Activated naive CD4-positive, alpha-beta T cell treated with anti-CD3 and anti-CD28 coated beads, Interleukin-2, amount 50 U/mL, for 16 hours (primary cell): ENCODE results near the gene NLRC3.
"Not testable (repeated sequence)": the region's sequence is repeated elsewhere in the genome, so short reads cannot be mapped to it uniquely, and the experiment has no call there.

Source experiments
- DNase-seq: peaks from one replicate; pipeline ENCODE4 v3.0.0-alpha.2; 2020

The NLRC3 gene

GRCh38 chr16:3577302-3577752 lies at the start of gene NLRC3:
Gene NLRC3 (minus strand): TSS chr16:3577403. CDS start chr16:3565036, 12,367 bp downstream.
- peak; percentile 35 for DNase-seq

- DNase-seq, result no peak
Measured at GRCh38 chr16:3625911-3626732, 48.9 kb upstream of the NLRC3 start.

- no peak for DNase-seq
Measured at GRCh38 chr16:3625331-3625730, 48.1 kb upstream of the NLRC3 start.

GRCh38 chr16:3623642-3624041 lies 46.4 kb upstream of the NLRC3 start:
- DNase-seq, result no peak

GRCh38 chr16:3618769-3619141 lies 41.6 kb upstream of the NLRC3 start:
- no peak for DNase-seq

- no peak for DNase-seq
Measured at GRCh38 chr16:3612510-3613466, 35.6 kb upstream of the NLRC3 start.

GRCh38 chr16:3611146-3611975 lies 34.2 kb upstream of the NLRC3 start, which contains the start of gene SLX4:
Gene SLX4 (minus strand): TSS chr16:3611606. CDS start chr16:3608964, 2,642 bp downstream.
- peak; percentile 90 for DNase-seq

GRCh38 chr16:3610698-3611145 lies 33.5 kb upstream of the NLRC3 start:
- no peak for DNase-seq

GRCh38 chr16:3609895-3610697 lies 32.9 kb upstream of the NLRC3 start:
- DNase-seq, result no peak

- not testable (repeated sequence) for DNase-seq
Measured at GRCh38 chr16:3608976-3609375, 31.8 kb upstream of the NLRC3 start.

GRCh38 chr16:3608069-3608468 lies 30.9 kb upstream of the NLRC3 start:
- DNase-seq, result no peak

GRCh38 chr16:3607634-3608033 lies 30.4 kb upstream of the NLRC3 start:
- no peak for DNase-seq

GRCh38 chr16:3607161-3607560 lies 30.0 kb upstream of the NLRC3 start:
- DNase-seq, result no peak

GRCh38 chr16:3606441-3606840 lies 29.2 kb upstream of the NLRC3 start:
- DNase-seq, result no peak

GRCh38 chr16:3602320-3602653 lies 25.1 kb upstream of the NLRC3 start:
- no peak for DNase-seq

GRCh38 chr16:3601614-3602319 lies 24.6 kb upstream of the NLRC3 start:
- no peak for DNase-seq

- no peak for DNase-seq
Measured at GRCh38 chr16:3599922-3600321, 22.7 kb upstream of the NLRC3 start.

GRCh38 chr16:3599121-3599520 lies 21.9 kb upstream of the NLRC3 start:
- no peak for DNase-seq

GRCh38 chr16:3598236-3598635 lies 21.0 kb upstream of the NLRC3 start:
- no peak for DNase-seq

- no peak for DNase-seq
Measured at GRCh38 chr16:3597676-3598075, 20.5 kb upstream of the NLRC3 start.

- DNase-seq, result no peak
Measured at GRCh38 chr16:3597226-3597625, 20.0 kb upstream of the NLRC3 start.
